IMR-90 (cell line): Measurements from ENCODE around the gene CA4. TPM values are rescaled to one million over a fixed set of nuclear protein-coding genes. Genes with fewer than 3 reads are reported as not detected.
A peak's percentile ranks its signal among the peaks of the same experiment; 100 is the strongest.

ENCODE experiments used
- ATAC-seq: fragments of 200-7000 bp; cut with Tn5 transposase; 2 replicates; pipeline ENCODE4 v1.9.1; 2020; ENCODE audit warnings: low read depth, mild to moderate bottlenecking, moderate library complexity
- BruUV-seq: library from RNA; stranded (reverse); fragments of 400-500 nt; replicated peaks from 2 replicates; lab custom pipeline; 2021; lab: Mats Ljungman, UMichigan
- CTCF ChIA-PET: fragments of 300-600 bp; formaldehyde crosslinking; extraction: SDS; loops from one replicate; lab custom pipeline; 2021; ENCODE audit warnings: antibody characterized with exemption; lab: Yijun Ruan, JAX
- POLR2A ChIA-PET: fragments of 300-600 bp; sonication (Branson Sonifier 250); formaldehyde crosslinking; loops from one replicate; lab custom pipeline; 2022; ENCODE audit warnings: antibody characterized with exemption; ENCODE audit not compliant: unreplicated experiment; lab: Charles Lee
- DNase-seq: peaks from one replicate; pipeline ENCODE4 v3.0.0; 2013
- H2AFZ ChIP-seq: replicated peaks from 2 replicates; pipeline ENCODE3; 2013; ENCODE audit warnings: low read length, mild to moderate bottlenecking; ENCODE audit not compliant: poor library complexity
- H2AK5ac ChIP-seq: 2 replicates; pipeline ENCODE4 v1.6.1; 2013; ENCODE audit warnings: low read depth, low read length, inconsistent platforms
- H2AK9ac ChIP-seq: replicated peaks from 2 replicates; pipeline ENCODE3; 2013; ENCODE audit warnings: mild to moderate bottlenecking, low read depth, low read length, moderate library complexity; ENCODE audit not compliant: poor library complexity
- H2BK120ac ChIP-seq: 2 replicates; pipeline ENCODE4 v1.6.1; 2013; ENCODE audit warnings: low read depth, low read length, inconsistent platforms
- H2BK15ac ChIP-seq: 3 replicates; pipeline ENCODE4 v1.6.1; 2013; ENCODE audit warnings: low read depth, low read length, inconsistent platforms
- H2BK20ac ChIP-seq: 2 replicates; pipeline ENCODE4 v1.6.1; 2013; ENCODE audit warnings: low read depth, mild to moderate bottlenecking, inconsistent platforms, low read length, moderate library complexity
- H2BK5ac ChIP-seq: 2 replicates; pipeline ENCODE4 v1.6.1; 2013; ENCODE audit warnings: mild to moderate bottlenecking, low read depth, low read length, inconsistent platforms; ENCODE audit not compliant: poor library complexity, severe bottlenecking
- H3K14ac ChIP-seq: replicated peaks from 2 replicates; pipeline ENCODE4 v1.6.1; 2013; ENCODE audit warnings: low read depth, low read length, inconsistent platforms
- H3K18ac ChIP-seq: 2 replicates; pipeline ENCODE4 v1.6.1; 2013; ENCODE audit warnings: low read depth, low read length, control low read depth
- H3K23ac ChIP-seq: 2 replicates; pipeline ENCODE4 v1.6.1; 2013; ENCODE audit warnings: low read depth, low read length, inconsistent platforms
- H3K27ac ChIP-seq: 2 replicates; pipeline ENCODE4 v1.5.1; 2013; ENCODE audit warnings: mild to moderate bottlenecking, control low read depth, low read length; ENCODE audit not compliant: insufficient read depth
- H3K27me3 ChIP-seq: 2 replicates; pipeline ENCODE4 v1.6.1; 2013; ENCODE audit warnings: low read length; ENCODE audit not compliant: control insufficient read depth, insufficient read depth
- H3K36me3 ChIP-seq: 2 replicates; pipeline ENCODE4 v1.6.1; 2013; ENCODE audit warnings: low read length, mixed read lengths; ENCODE audit not compliant: control insufficient read depth, insufficient read depth
- H3K4ac ChIP-seq: 2 replicates; pipeline ENCODE4 v1.6.1; 2013; ENCODE audit warnings: low read depth, low read length, inconsistent platforms
- H3K4me1 ChIP-seq: 2 replicates; pipeline ENCODE4 v1.6.1; 2013; ENCODE audit warnings: low read length, mixed read lengths; ENCODE audit not compliant: control insufficient read depth, insufficient read depth
- H3K4me2 ChIP-seq: 2 replicates; pipeline ENCODE4 v1.6.1; 2013; ENCODE audit warnings: low read depth, mild to moderate bottlenecking, control low read depth, low read length, moderate library complexity
- H3K4me3 ChIP-seq: 2 replicates; pipeline ENCODE4 v1.5.1; 2013; ENCODE audit warnings: low read depth, mild to moderate bottlenecking, control low read depth, low read length, moderate library complexity; ENCODE audit not compliant: insufficient read depth
- H3K56ac ChIP-seq: 2 replicates; pipeline ENCODE4 v1.6.1; 2013; ENCODE audit warnings: low read length, inconsistent platforms; ENCODE audit not compliant: insufficient read depth; ENCODE audit errors: extremely low read depth
- H3K79me1 ChIP-seq, 2 experiments: 2 replicates each; pipeline ENCODE4 v1.6.1; 2013; ENCODE audit warnings: low read length in 2 of 2, inconsistent platforms in 1 of 2, low read depth in 1 of 2
- H3K9ac ChIP-seq: 2 replicates; pipeline ENCODE4 v1.6.1; 2013; ENCODE audit warnings: low read depth, low read length, control low read depth
- H3K9me1 ChIP-seq: 2 replicates; pipeline ENCODE4 v1.6.1; 2013; ENCODE audit warnings: low read length, inconsistent platforms; ENCODE audit not compliant: insufficient read depth
- H3K9me3 ChIP-seq: 2 replicates; pipeline ENCODE4 v1.6.1; 2013; ENCODE audit warnings: low read length; ENCODE audit not compliant: control insufficient read depth, insufficient read depth
- H4K20me1 ChIP-seq: 2 replicates; pipeline ENCODE4 v1.6.1; 2013; ENCODE audit warnings: low read length, inconsistent platforms; ENCODE audit not compliant: insufficient read depth
- H4K5ac ChIP-seq: 2 replicates; pipeline ENCODE4 v1.6.1; 2013; ENCODE audit warnings: mild to moderate bottlenecking, low read depth, low read length, control low read depth
- H4K8ac ChIP-seq, 2 experiments: 2 replicates each; pipeline ENCODE4 v1.6.1; 2013; ENCODE audit warnings: low read depth in 2 of 2, low read length in 2 of 2, control low read depth in 1 of 2, inconsistent platforms in 1 of 2
- H4K91ac ChIP-seq: 2 replicates; pipeline ENCODE4 v1.6.1; 2013; ENCODE audit warnings: low read depth, low read length, inconsistent platforms; ENCODE audit not compliant: insufficient read depth
- BHLHE40 ChIP-seq: fragments of 150-350 bp; IDR thresholded peaks from 2 replicates; pipeline ENCODE4 v1.6.1; 2016; ENCODE audit warnings: mild to moderate bottlenecking, low read depth, low read length
- CHD1 ChIP-seq: IDR thresholded peaks from 2 replicates; pipeline ENCODE4 v1.6.1; 2012; ENCODE audit warnings: low read depth, low read length, improper control_type of control experiment
- CTCF ChIP-seq: conservative IDR thresholded peaks from 2 replicates; pipeline ENCODE4 v1.5.1; 2012; ENCODE audit warnings: mild to moderate bottlenecking, low read depth, low read length, improper control_type of control experiment
- FOS ChIP-seq: fragments of 150-350 bp; IDR thresholded peaks from 2 replicates; pipeline ENCODE4 v1.6.1; 2016; ENCODE audit warnings: low read depth, low read length
- NFE2L2 ChIP-seq: fragments of 150-350 bp; IDR thresholded peaks from 2 replicates; pipeline ENCODE4 v1.6.1; 2016; ENCODE audit warnings: low read depth, mild to moderate bottlenecking, low read length
- SMC3 ChIP-seq: fragments of 150-350 bp; IDR thresholded peaks from 2 replicates; pipeline ENCODE4 v1.6.1; 2016; ENCODE audit warnings: low read depth, mild to moderate bottlenecking, antibody characterized with exemption, low read length, moderate library complexity
- WGBS, 2 experiments: methylation state at CpG; one replicate each; pipeline versions ENCODE4 v1.1.5 to v1.1.7; 2013; ENCODE audit warnings: missing lambda C conversion rate in 2 of 2; ENCODE audit not compliant: insufficient read length in 1 of 2; ENCODE audit errors: extremely low coverage in 2 of 2; 5-methylcytosine and 5-hydroxymethylcytosine counted together
- dilution Hi-C: fragments of 300-500 bp; cut with HindIII; formaldehyde crosslinking; loops from one replicate; pipeline ENCODE4 v1.14.3; 2018; ENCODE audit warnings: low sequenced_read_pairs; ENCODE audit not compliant: unreplicated experiment
- in situ Hi-C: fragments of 300-500 bp; cut with MboI; formaldehyde crosslinking; loops from 3 replicates; pipeline ENCODE4 v1.14.3; 2019; ENCODE audit warnings: low sequenced_read_pairs, inconsistent platforms, mixed read lengths
- intact Hi-C: fragments of 100-400 bp; cut with micrococcal nuclease; formaldehyde crosslinking; loops from 2 replicates; pipeline ENCODE4 v1.10.0; 2022
- polyA plus RNA-seq, 3 experiments: library from polyadenylated mRNA; depleted of rRNA; stranded (reverse); fragments of >200 nt; gene quantifications; 2 replicates each; pipeline ENCODE4 v1.2.3, GENCODE V29; 2012; ENCODE audit warnings: low replicate concordance in 1 of 3
- total RNA-seq: library from RNA; depleted of rRNA; stranded (reverse); fragments of >200 nt; gene quantifications from 2 replicates; pipeline ENCODE4 v1.2.3, GENCODE V29; 2012

CA4 gene
- total and polyA plus RNA-seq, 2 of the 4 experiments (the other 2 are of a cell fraction): not detected

- H3K4me1 ChIP-seq: peaks cover 3% of the 10 kb centered on the region; the same call in 1 of the 2 replicates
- DNase-seq: no peak
- no peak overlapping the region for H4K8ac ChIP-seq
- H3K27me3 ChIP-seq: peaks cover 65% of the 10 kb centered on the region
- H3K9me3 ChIP-seq: no peaks in the 10 kb centered on the region
- H3K23ac ChIP-seq: no peak overlapping the region
- no peak overlapping the region for H2BK120ac ChIP-seq
- no peak overlapping the region for H2AK9ac ChIP-seq
- 0 out of 2 replicates have a peak, but pooled peaks cover 5% of the 10 kb centered on the region for H4K20me1 ChIP-seq
- H3K4me3 ChIP-seq: no peak overlapping the region
- no peak overlapping the region for H3K27ac ChIP-seq
- no peak overlapping the region for H3K4ac ChIP-seq
- dilution Hi-C loops: no loop called here
- H2AFZ ChIP-seq: no peak overlapping the region
- H3K36me3 ChIP-seq: no peaks in the 10 kb centered on the region
- H3K9me1 ChIP-seq: peaks cover 7% of the 10 kb centered on the region; the same call in 1 of the 2 replicates
- no peak overlapping the region for H2BK5ac ChIP-seq
- H3K9ac ChIP-seq: no peak overlapping the region
- POLR2A ChIA-PET: no interaction called here
- BruUV-seq: no TSS peak
- ATAC-seq: peak; percentile 25; the same call in 1 of the 2 replicates
- H3K4me2 ChIP-seq: no peak overlapping the region
- no peak overlapping the region for H3K56ac ChIP-seq
- no peak overlapping the region for H2BK15ac ChIP-seq
- in situ Hi-C loops: no loop called here
- no peaks in the 10 kb centered on the region for H3K79me1 ChIP-seq
- no peak overlapping the region for H3K18ac ChIP-seq
- H2AK5ac ChIP-seq: no peak overlapping the region
- no peak overlapping the region for H4K5ac ChIP-seq
- intact Hi-C loops: no loop called here
- no peak for TF ChIP-seq SMC3
- TF ChIP-seq CTCF: no peak
- no peak for TF ChIP-seq CHD1
- no peak for TF ChIP-seq NFE2L2
- TF ChIP-seq FOS: no peak
- TF ChIP-seq BHLHE40: no peak
- H3K14ac ChIP-seq: no peak overlapping the region
- no peak overlapping the region for H2BK20ac ChIP-seq
- H4K91ac ChIP-seq: no peak overlapping the region
- CTCF ChIA-PET: interaction anchor here (0.8 kb wide), 1 partner anchor 11 kb away, joined by 3 read pairs; no protein-coding TSS in a partner anchor
- WGBS, 2 experiments: no CpG with 5 or more reads among the region's 12 CpGs
Observed at GRCh38 chr17:60153606-60154390, 4.0 kb downstream of the CA4 start.
